ENCODE measurements around the gene TLR5.

The TLR5 gene

GRCh38 chr1:223137455-223138085, 5.5 kb downstream of the TLR5 start:
- TF ChIP-seq CTCF (IDR thresholded peaks at IDR 0.05; ENCODE audit: low read depth, low read length) = no peak
- DNase-seq (ENCODE audit: extremely low read depth, low read depth) = no peak

GRCh38 chr1:223136086-223136485, 7.0 kb downstream of the TLR5 start:
- TF ChIP-seq CTCF (IDR thresholded peaks at IDR 0.05; ENCODE audit: low read depth, low read length) = no peak

GRCh38 chr1:223135176-223135942, 7.7 kb downstream of the TLR5 start:
- TF ChIP-seq CTCF (IDR thresholded peaks at IDR 0.05; ENCODE audit: low read depth, low read length) = no peak
- DNase-seq (ENCODE audit: extremely low read depth, low read depth) = no peak

More at GRCh38 chr1:223136086-223136485, 7.0 kb downstream of the TLR5 start:
- no peak for DNase-seq (ENCODE audit: extremely low read depth, low read depth)

GRCh38 chr1:223133824-223134435, 9.1 kb downstream of the TLR5 start:
- DNase-seq (ENCODE audit: extremely low read depth, low read depth) = peak; percentile 56
- peak; percentile 97 for TF ChIP-seq CTCF (IDR thresholded peaks at IDR 0.05; ENCODE audit: low read depth, low read length)

- no peak for TF ChIP-seq CTCF (IDR thresholded peaks at IDR 0.05; ENCODE audit: low read depth, low read length)
Observed at GRCh38 chr1:223133306-223133823, 9.7 kb downstream of the TLR5 start.

GRCh38 chr1:223129229-223129901, 13.7 kb downstream of the TLR5 start:
- TF ChIP-seq CTCF (IDR thresholded peaks at IDR 0.05; ENCODE audit: low read depth, low read length) = peak; percentile 82
- DNase-seq (ENCODE audit: extremely low read depth, low read depth) = no peak

More at GRCh38 chr1:223133306-223133823, 9.7 kb downstream of the TLR5 start:
- DNase-seq (ENCODE audit: extremely low read depth, low read depth) = no peak

Measured in AG09319 (cell line).